Globus pallidus (tissue), 1 donor: ENCODE measurements around the gene KRT20.
"Not testable (repeated sequence)": the region's sequence is repeated elsewhere in the genome, so short reads cannot be mapped to it uniquely, and the experiment has no call there.

Experiments
- DNase-seq: peaks from one replicate; pipeline ENCODE4 v3.0.0-alpha.2; 2015; ENCODE audit warnings: low spot score

KRT20 gene

DNA sequence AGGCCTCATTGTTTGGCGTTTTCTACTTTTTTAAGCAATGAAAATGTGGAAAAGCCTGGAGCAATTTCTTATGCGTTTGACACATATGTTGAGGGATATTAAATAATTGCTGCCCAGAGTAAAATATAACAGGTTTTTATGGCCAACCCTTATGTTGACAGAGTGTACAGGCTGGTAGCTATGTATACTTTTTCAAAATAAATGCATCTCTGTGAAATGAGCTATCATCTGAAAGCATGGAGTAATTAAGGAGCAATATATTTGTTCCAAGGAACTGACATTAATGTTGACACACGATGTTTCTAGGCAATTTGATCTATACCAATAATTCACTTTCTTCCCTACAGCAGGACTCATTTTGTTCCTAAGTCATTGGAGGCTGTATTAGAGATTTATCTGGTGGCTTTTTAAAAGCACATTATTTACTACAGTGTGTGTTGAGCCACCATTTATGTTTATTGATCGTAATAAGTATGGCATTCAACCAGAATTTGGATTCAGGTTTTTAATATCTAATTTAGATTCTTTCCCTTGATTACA is 11.9 kb upstream of the KRT20 start:
- DNase-seq = no peak

DNA sequence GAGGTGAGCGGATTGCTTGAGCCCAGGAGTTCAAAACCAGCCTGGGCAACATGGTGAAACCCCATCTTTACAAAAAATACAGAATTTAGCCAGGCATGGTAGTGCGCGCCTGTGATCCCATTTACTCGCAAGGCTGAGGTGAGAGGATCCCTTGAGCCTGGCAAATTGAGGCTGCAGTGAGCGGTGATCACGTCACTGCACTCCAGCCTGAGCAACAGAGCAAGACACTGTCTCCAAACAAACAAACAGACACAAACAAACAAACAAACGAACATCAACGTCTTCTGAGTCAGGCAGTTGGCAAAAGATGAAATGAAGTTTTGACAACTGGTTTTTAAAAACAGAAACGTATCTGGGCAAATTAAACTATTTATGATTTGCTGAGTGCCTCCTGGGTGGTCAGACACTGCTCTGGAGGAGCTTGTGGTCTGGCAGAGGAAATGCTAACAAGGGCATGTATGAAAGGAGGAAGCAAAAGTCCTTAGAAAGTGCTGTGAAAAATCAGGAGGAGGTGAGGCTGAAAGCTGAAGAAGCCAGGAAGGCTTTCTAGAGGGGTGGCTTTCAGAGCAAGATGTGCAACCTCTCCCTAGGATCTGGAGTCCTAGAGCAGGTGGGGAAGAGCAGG is 10.2 kb upstream of the KRT20 start:
- no peak for DNase-seq

DNA sequence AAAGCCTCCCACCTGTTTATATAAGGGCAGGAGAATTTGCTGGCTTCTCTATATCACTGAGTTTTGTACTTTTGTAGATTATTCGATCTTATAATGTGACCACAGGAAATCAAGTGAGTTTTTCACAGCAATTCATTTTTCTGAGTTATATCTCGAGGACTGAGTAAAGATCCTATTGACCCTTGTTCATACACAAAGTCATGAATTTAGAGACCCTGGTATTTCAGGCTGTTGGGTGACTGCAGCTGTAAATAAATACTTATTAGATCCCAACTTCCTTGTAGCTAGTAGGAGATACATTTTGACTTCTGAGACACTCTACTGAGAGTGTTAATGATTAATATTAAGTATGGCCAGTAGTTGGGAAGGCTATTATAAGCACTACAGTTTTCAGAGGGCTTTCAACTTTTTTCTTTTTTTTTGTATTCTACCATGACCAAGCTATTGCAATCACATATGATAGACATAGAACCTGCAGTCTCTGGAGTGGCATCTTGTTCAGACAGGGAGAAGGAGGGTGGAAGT is 3.2 kb upstream of the KRT20 start:
- no peak for DNase-seq

DNA sequence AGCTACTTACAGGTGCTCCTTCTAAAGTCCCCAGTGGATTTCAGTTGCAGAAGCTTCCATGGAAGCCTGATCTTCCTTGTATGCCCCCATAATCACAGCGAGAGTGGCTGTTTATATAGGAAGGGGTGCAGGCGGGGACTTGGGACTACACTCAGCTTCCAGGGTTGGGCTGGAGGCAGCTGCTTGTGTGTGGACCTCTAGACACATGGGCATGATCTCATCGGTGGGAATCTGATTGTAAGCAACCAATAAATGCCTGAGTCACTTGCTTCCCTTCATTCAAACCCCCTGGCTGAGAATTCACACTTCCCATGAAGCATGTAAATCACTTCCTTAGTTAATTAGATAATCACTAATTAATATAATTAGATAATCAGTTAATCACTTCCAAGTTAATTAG is 1.0 kb upstream of the KRT20 start:
- no peak for DNase-seq

DNA sequence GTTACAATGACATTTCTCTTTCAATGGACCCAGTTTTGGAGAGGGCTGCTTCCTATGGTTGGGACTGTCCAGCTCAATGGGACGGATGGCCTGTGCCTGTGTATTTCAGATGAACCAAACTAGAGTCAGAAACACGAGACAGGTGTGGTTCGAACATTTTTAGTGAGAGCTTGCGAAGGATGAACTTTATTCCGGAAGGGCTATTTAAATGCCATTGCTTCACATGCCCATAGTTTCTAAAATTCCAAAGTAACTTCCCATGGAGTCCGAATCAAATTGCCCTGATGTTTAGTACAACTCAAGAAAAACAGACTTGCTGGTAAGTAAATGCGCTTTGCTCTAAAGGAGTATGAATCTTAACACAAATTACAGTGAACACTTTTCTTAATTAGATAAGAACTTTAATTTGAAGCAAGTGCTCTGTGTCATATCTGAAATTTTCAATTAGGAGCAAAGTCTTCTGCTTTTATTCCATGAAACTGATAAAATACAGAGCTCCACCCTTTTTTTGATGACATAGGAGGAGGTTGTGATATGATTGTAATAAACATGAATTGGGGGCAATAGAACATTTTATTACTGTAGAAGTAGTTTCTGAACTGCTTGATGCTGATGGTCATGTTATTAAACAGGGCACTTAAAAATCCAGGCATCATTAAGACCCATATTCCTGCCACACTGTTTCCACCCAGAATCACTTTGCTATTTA is 1.3 kb downstream of the KRT20 start:
- DNase-seq = no peak

DNA sequence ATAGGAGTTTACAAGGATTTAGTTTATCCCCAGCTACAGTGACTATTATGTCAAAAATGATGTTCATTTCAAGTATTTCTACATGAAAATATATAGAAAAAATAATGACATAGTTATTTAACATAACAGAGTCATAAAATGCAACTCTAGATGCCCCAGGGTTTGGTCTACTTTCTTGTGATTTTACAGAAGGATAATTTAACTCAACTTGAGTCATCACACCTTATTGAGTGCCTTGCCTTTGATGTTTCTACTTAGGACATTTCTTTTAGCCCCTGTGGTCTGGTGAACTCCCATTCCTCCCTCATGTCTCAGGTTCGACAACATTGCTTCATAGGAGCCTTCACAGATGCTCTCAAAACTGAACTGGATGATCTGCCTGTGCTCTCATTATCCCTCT is 2.0 kb downstream of the KRT20 start:
- no peak for DNase-seq

DNA sequence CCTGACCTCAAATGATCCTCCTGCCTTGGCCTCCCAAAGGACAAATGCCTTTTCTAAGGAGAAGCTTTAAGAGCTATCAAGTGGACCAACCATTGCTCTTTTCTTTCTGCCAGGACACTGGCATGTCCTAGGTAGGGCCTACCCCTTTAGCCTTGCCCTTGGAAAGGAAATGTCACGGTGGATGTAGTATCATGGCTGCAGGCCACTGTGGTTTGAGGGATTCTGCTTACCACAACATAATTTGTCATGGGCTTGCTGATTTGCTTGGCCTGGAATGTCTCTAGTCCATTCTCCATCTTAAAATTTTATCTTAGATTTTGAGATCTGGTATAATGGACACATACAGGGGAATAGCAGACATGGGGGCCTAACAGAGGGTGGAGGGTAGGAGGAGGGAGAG is 6.0 kb downstream of the KRT20 start:
- DNase-seq = no peak

DNA sequence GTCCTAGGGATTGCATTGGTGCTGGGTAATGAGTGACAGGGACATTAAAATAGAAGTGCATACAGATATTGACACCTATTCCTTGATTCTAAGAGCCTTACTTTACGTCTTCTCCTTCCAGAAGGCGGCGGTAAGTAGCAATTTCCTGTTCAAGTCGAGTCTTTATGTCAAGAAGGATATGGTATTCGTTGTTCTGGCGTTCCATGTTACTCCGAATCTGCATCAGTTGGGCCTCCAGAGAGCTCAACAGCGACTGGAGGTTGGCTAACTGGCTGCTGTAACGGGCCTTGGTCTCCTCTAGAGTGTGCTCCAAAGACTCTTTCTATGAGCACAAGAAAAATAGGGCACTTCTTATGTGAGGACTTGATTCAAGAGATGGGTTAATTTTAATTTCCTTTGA is 7.0 kb downstream of the KRT20 start:
- no peak for DNase-seq

DNA sequence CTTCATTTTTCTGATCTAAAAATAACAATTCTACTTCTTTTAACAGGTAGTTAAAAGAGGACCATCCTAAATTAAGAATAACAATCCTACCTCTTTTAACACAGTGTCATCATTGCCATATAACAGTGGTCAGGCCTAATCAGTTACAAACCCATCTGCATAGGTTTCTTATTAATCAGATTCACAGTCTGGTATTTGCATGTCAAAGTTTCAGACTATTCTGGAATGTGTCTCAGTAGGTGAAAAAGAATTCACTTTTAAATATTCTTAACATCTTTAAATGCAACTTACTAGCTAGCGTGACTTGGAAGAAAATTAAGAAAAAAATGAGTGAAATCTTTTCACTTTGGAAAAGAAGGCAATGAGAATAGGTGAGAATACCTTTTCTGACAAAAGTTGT is 11.2 kb downstream of the KRT20 start:
- DNase-seq = no peak

DNA sequence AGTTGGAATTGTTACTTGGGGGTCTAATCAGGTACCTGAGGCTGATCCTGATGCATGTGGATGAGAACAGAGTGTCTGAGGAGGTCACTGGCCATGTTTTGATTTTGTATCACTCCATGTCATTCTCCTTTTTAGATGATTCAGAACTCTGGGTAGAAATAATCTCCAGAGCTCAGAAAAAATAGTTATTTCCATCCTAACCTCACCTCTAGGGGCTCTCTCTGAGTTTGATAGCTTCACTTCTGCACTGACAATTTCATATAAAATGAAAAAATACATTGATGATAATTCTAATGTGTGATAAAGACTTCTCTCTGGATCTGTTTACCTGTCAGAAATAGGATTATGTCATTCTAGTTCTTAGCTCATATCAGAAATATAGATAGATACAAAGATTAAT is 11.8 kb downstream of the KRT20 start:
- no peak for DNase-seq

DNA sequence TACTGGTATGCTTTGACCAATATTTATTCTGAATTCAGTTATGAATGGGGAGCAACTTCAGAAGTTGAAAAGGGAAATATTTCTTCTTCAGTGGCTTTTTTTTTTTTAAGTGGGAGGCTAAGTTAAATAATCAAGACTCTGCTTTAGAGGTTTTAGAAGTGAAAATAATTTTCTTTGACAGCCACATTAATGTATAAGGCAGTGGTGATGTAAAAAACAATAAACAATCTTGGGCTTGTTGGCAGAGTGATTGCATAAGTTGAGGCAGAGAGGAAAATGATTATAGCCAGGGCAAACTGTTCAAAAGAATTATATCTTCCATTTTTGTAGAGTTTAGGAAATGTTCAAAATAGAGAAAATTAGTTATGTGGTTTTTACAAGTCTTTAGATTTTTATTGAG is 12.6 kb downstream of the KRT20 start:
- DNase-seq = no peak

DNA sequence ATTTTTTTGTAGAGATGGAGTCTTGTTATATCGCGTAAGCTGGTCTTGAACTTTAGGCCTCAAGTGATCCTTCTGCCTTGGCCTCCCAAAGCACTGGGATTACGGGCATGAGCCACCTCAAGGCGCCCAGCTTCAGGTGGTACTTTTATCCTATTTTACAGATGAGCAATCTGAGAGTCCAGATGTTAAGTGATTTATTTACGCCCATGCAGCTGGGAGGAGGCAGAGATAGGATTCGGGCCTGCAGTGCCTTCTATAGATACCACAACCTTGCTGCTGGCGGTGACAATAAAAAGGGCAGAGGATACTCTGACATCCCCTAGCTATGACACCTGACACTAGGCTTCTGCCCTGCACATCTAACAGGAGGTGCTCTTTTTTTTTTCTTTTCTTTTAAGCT is 13.7 kb downstream of the KRT20 start:
- DNase-seq = no peak

DNA sequence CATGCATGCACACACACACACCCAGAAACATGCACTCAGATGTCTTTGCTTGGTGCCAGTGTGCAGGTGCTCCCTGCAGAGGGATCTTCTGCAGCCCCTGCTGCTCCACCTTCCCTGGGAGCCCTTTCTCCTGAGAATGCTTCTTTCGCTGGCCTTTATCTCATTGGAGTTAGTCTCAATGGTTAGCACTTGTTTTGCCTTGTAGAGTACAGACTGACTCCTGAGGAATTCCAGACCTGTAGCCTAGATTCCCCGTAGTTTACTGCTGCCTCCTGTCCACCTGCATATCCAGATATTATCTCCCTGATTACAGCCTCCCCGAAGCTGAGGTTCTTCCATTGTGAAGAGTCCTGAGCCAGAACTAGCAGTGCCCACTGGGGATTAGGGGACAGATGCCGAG is 14.9 kb downstream of the KRT20 start:
- DNase-seq = no peak

DNA sequence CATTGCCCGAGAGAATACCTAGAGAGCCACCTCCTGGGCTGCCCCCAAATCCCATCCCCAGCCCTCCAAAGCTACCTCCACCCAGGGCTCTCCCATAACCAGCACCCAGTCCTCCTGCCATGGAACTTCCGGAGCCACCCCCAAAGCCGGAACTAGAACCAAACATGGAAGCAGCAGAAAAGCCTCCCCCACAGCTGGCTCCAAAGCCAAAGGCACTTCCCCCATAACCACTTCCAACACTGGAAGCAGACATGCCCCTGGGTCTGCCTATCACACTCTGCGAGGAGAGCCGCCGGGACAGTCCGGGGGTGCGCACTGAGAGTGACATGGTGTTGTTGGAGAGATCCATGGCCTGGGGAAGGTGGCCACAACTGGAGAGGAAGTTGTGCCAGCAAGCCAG is 18.2 kb downstream of the KRT20 start, which contains the start of gene KRT12:
Gene KRT12 (minus strand): TSS at position 386 of the 400 bp plus-strand sequence. CDS start 37 bp downstream, at position 349.
- no peak for DNase-seq

DNA sequence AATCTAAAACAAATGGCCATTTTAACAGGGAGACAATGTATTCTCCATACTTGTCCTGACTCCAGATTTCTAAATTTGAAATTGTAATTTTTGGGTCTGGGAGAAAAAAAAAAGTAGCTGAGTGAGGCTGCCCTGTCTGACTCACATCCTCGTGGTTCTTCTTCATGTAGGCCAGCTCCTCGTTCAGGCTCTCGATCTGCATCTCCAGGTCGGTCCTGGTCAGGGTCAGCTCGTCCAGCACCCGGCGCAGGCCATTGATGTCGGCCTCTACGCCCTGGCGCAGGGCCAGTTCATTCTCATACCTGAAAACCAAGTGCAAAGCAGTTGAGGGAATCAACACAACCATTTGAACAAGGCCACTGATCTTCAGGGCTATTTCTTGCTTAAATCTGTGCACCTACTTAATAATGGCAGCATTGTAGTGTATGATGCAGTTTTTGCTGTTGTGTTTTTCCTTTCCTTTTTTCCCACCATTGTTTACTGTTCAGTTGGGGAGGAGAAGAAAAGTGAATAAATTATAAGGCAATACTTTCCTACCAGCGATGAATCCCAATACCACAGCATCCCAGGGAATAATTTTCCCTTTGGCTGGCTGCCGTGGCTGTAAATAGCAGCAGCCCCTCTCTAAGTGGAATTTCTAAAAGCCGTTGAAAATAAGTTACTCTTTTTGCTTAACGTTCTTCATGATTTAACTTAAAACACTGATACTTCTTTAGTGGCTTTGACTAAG is 20.2 kb downstream of the KRT20 start:
- no peak for DNase-seq

DNA sequence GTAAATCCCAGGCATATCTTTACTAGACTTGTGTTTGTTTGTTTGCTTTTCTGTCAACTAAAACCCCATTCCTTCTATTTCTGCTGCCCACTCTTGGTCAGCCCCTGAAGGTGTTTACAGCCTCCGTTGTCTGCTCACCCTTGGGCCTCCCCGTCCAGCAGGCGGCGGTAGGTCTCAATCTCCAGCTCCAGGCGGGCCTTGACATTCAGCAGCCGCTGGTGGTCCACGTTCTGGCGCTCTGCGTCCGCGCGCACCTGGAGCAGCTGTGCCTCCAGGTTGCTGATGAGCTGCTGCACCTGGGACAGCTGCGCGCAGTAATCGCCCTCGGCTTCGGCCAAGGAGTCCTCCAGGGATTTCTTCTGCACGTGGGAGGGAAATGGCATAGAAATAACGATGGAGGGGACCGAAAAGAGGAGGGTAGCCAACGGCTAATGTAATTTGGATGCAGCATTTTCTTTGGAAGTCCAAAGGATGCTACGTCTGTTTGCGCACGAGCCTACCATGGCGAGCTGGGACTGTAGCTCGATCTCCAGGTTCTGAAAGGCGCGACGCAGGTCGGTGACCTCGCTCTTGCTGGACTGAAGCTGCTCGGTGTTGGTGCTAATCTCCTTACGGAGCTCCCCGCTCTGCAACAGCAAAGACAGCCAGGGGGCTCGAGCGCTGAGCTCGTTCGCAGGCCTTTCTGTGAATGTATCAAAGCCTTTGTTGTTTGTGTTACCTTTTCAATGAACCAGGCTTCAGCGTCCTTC is 21.9 kb downstream of the KRT20 start:
- DNase-seq = no peak

DNA sequence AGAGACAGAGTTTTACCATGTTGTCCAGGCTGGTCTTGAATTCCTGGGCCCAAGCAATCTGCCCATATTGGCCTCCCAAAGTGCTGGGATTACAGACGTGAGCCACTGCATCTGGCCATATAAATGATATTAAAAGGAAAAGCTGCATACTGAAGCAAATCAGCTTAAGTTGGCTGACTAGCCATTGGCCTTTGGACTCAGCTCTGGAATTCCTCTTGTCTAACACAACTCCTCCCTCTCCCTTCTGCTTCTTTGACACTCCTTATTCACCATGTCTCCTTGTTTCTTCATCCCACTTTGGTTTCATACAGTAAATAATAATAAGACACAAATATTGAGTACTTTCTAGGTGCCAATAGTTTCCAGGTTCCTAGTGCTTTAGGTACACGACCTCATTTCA is 25.5 kb downstream of the KRT20 start:
- DNase-seq = no peak

DNA sequence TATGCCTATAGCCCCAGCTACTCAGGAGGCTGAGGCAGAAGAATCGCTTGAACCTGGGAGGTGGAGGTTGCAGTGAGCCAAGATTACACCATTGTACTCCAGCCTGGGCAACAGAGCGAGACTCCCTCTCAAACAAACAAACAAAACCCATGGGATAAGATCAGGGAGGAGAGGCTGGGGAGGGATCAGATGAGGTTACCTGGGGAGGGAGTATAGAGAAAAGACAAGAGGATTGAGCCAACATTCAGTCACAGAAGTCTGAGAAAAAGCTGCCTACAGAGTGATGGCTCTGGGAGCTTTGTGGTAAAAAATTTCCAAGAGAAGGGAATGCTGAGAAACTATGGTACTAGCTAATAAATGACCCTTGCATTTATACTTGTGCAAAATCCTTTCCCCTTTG is 26.4 kb downstream of the KRT20 start:
- not testable (repeated sequence) for DNase-seq

DNA sequence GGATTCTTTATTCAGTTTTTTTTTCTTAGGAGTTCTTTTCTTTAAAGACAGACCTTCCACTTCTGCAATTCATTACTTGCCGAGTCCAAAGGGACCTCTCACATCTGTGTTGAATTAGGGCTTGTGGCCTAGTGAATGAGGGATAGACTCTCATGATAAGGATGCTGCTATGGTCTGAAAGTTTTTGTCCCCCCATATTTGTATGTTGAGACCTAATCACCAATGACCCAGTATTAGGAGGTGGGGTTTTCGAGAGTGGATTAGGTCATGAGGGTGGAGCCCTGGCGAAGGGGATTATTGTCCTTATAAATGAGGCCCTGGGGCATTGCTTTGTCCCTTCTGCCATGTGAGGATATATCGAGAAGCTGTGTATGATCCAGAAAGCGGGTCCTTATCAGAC is 27.5 kb downstream of the KRT20 start:
- DNase-seq = no peak

DNA sequence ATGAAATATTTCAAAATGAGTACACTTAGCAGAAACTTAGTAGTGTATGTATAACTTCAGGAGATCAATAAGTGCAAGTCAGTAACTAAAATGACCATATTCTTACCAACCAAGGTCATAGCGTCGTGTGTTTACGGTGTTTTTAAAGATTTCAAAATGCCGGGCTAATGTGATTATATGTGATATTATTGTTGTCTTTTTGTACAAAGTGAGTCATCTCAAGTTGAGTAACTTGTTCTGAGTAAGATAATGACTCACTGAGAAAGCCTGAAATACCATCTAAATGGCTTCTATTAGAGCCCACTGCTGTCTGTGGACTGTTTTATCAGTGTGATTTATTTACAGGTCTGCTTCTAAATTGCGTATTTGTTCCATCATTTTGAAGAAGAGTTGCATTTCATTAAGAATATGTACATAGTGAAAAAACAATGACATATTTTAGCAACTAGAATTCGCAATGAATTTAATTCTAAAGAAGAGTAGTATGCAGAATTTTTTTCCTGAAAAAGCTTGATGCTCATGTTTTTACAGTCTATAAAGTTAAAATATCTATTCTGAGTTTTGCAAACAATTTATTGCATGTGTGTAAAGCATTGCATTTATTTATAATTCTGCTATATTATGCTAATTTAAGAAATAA is 30.7 kb downstream of the KRT20 start:
- DNase-seq = no peak

DNA sequence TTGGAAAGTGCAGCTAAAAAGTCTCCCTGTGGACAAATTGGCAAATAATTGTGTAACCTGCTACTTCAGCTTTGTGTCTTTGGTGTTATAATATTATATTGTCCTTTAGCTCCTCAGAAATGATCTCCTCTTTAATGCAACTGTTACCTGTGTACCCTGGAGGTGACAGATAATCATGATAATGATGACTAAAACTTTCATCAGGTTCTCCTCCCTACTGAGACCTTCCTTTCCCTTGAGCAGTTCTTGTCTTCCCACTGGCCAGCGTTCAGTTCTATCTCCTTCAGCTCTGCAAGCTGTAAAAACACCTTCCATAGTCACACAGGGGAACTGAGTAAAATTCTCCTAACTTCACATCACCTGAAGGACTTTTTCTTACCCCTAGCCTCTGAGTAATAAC is 32.7 kb downstream of the KRT20 start:
- DNase-seq = no peak
